NT2/D1 (cell line): ENCODE results near the gene APBA1.

ENCODE experiments used
- DNase-seq: peaks from one replicate; pipeline ENCODE4 v3.0.0-alpha.2; 2011; ENCODE audit warnings: low read depth, low spot score
- H3K27me3 ChIP-seq: 2 replicates; pipeline ENCODE4 v1.6.0; 2011; ENCODE audit warnings: mild to moderate bottlenecking; ENCODE audit not compliant: insufficient read length, insufficient read depth
- H3K36me3 ChIP-seq: 2 replicates; pipeline ENCODE4 v1.6.1; 2011; ENCODE audit warnings: mild to moderate bottlenecking, low read length, mixed read lengths; ENCODE audit not compliant: insufficient read depth, insufficient read length
- H3K4me1 ChIP-seq: 2 replicates; pipeline ENCODE4 v1.5.1; 2011; ENCODE audit not compliant: insufficient read depth, insufficient read length
- H3K4me3 ChIP-seq: 2 replicates; pipeline ENCODE4 v1.5.1; 2011; ENCODE audit warnings: low read depth; ENCODE audit not compliant: insufficient read length
- H3K9ac ChIP-seq: 2 replicates; pipeline ENCODE4 v1.6.0; 2011; ENCODE audit warnings: low read depth; ENCODE audit not compliant: insufficient read length
- H3K9me3 ChIP-seq: 2 replicates; pipeline ENCODE4 v1.5.1; 2011; ENCODE audit warnings: mild to moderate bottlenecking, low read length; ENCODE audit not compliant: insufficient read depth
- SUZ12 ChIP-seq: IDR thresholded peaks from 2 replicates; pipeline ENCODE4 v1.6.1; 2011; ENCODE audit not compliant: insufficient read length, insufficient read depth; ENCODE audit errors: extremely low read depth
- YY1 ChIP-seq: IDR thresholded peaks from 2 replicates; pipeline ENCODE4 v1.6.1; 2011; ENCODE audit not compliant: insufficient read length, insufficient read depth
- ZNF274 ChIP-seq: IDR thresholded peaks from 2 replicates; pipeline ENCODE4 v1.6.1; 2011; ENCODE audit warnings: mild to moderate bottlenecking, low read depth, low read length

Gene APBA1

GRCh38 chr9:69674112-69674685 lies 2.0 kb upstream of the APBA1 start:
- H3K9ac ChIP-seq = no peak overlapping the region
- no peak for DNase-seq
- H3K4me3 ChIP-seq = no peak overlapping the region
- H3K4me1 ChIP-seq = peaks cover 3% of the 10 kb centered on the region
- no peaks in the 10 kb centered on the region for H3K36me3 ChIP-seq
- H3K9me3 ChIP-seq = no peaks in the 10 kb centered on the region
- H3K27me3 ChIP-seq = peaks cover 22% of the 10 kb centered on the region
- TF ChIP-seq YY1 = no peak

- Histone ChIP-seq H3K9ac (peak overlapping the region; percentile 88), H3K4me3 (peak overlapping the region; percentile 68), H3K4me1 (peaks cover 3% of the 10 kb centered on the region), H3K27me3 (peaks cover 22% of the 10 kb centered on the region), H3K36me3 (no peaks in the 10 kb centered on the region), H3K9me3 (no peaks in the 10 kb centered on the region)
- DNase-seq = no peak
- TF ChIP-seq ZNF274 (no peak), YY1 (no peak), SUZ12 (no peak)
These were observed 1.1 kb upstream of the APBA1 start for GRCh38 chr9:69673311-69673640.

- Histone ChIP-seq H3K36me3 (no peaks in the 10 kb centered on the region), H3K9ac (peak overlapping the region; percentile 88), H3K4me1 (peaks cover 4% of the 10 kb centered on the region), H3K27me3 (peaks cover 22% of the 10 kb centered on the region), H3K4me3 (peak overlapping the region; percentile 68), H3K9me3 (no peaks in the 10 kb centered on the region)
- TF ChIP-seq YY1 = no peak
- TF ChIP-seq ZNF274 = no peak
- no peak for TF ChIP-seq SUZ12
- peak; percentile 90 for DNase-seq
These were observed 582 bp upstream of the APBA1 start for GRCh38 chr9:69672596-69673310.

GRCh38 chr9:69671311-69671878 lies 776 bp downstream of the APBA1 start:
- Histone ChIP-seq H3K27me3 (peaks cover 22% of the 10 kb centered on the region), H3K9me3 (no peaks in the 10 kb centered on the region), H3K4me1 (peaks cover 5% of the 10 kb centered on the region), H3K36me3 (no peaks in the 10 kb centered on the region), H3K9ac (peak overlapping the region; percentile 16), H3K4me3 (peak overlapping the region; percentile 54)
- TF ChIP-seq YY1 = no peak
- TF ChIP-seq ZNF274 = no peak
- no peak for TF ChIP-seq SUZ12
- DNase-seq = no peak

- peaks cover 22% of the 10 kb centered on the region for H3K27me3 ChIP-seq
- H3K4me3 ChIP-seq = no peak overlapping the region
- peak; percentile 35 for DNase-seq
- peaks cover 5% of the 10 kb centered on the region for H3K4me1 ChIP-seq
- no peaks in the 10 kb centered on the region for H3K36me3 ChIP-seq
- no peak overlapping the region for H3K9ac ChIP-seq
- H3K9me3 ChIP-seq = no peaks in the 10 kb centered on the region
- TF ChIP-seq YY1 (no peak), ZNF274 (no peak), SUZ12 (no peak)
These were observed 4.9 kb downstream of the APBA1 start for GRCh38 chr9:69667306-69667705.

GRCh38 chr9:69660304-69660703 lies 11.9 kb downstream of the APBA1 start:
- Histone ChIP-seq H3K4me1 (no peaks in the 10 kb centered on the region), H3K4me3 (no peak overlapping the region), H3K9me3 (no peaks in the 10 kb centered on the region), H3K27me3 (no peaks in the 10 kb centered on the region), H3K36me3 (no peaks in the 10 kb centered on the region), H3K9ac (no peak overlapping the region)
- no peak for DNase-seq
- TF ChIP-seq YY1 (no peak), ZNF274 (no peak), SUZ12 (no peak)

GRCh38 chr9:69658987-69659675 lies 13.0 kb downstream of the APBA1 start:
- no peaks in the 10 kb centered on the region for H3K4me1 ChIP-seq
- TF ChIP-seq YY1 (no peak), SUZ12 (no peak), ZNF274 (no peak)

More at GRCh38 chr9:69658987-69659675, 13.0 kb downstream of the APBA1 start:
- no peaks in the 10 kb centered on the region for H3K9me3 ChIP-seq
- no peak overlapping the region for H3K9ac ChIP-seq
- no peak for DNase-seq
- no peaks in the 10 kb centered on the region for H3K36me3 ChIP-seq
- H3K4me3 ChIP-seq = no peak overlapping the region
- H3K27me3 ChIP-seq = no peaks in the 10 kb centered on the region
